T-helper 22 cell (primary cell): Measurements from ENCODE around the gene CACNA1D.

Experiments
- DNase-seq: peaks from one replicate; pipeline ENCODE4 v3.0.0-alpha.2; 2020; ENCODE audit warnings: low read depth

The CACNA1D gene

DNA sequence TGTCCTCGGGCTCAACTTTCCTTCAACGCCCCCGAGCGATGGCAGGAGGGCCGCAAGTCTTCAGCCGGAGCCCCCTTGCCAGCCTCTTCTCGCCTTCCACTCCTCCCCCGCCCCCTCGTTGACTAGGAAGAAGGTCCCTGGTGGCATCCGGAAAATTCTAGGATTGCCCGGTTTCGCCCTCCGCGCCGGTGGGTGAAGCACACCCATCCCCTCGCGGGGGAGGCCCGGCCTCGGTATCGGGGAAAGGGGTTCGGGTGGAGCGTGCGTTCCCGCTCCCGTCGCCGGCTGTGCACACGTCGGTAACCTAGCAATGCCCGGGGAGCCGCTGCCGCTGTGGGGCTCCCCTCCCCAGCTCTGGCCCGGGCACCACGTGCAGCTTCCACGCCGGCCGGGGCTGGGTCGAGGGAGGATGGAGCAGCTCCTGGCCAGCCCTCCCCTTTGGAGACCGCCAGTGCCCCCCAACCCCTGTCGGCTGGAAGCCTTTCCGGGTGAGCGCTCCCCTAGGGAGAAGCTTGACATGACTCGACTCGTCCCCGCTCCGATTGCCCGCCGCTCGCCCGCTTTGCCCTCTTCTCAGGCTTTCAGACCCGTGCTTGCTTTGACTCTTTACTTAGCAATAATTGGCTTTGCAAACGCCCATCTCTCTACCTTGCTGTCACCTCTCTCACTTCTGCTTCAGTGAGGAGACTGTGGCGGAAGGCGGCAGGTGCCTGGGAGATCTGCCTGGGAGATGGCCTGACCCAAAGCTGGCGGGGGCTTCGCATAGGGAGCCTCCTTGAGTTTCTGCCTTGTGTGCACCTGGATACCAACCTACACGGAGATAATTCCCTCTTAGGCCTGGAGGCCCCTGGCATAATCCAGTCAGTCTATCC is 1.3 kb downstream of the CACNA1D start:
- DNase-seq: no peak

DNA sequence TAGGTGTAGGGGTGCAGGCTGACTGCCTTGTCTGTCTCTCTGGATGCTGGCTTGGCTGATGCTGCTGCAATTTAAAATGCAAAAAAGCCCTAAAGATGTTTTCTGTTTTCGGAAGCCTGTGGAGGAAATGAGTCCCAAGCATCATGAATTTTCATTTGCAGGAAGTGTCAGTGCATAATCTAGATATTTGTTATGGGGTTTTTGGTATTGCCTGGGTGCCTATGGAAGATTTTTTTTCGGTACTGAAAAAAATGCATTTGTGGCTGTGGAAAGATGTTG is 1.9 kb downstream of the CACNA1D start:
- DNase-seq: no peak

DNA sequence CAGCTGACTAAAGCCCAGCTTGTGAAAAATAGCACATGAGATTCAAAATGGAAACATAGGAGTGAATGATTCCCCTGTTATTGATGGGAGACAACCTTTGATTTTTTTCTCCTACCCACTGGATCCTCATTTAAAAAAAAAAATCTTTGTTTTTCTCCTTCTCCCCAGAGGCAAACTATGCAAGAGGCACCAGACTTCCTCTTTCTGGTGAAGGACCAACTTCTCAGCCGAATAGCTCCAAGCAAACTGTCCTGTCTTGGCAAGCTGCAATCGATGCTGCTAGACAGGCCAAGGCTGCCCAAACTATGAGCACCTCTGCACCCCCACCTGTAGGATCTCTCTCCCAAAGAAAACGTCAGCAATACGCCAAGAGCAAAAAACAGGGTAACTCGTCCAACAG is 2.6 kb downstream of the CACNA1D start:
- no peak for DNase-seq

DNA sequence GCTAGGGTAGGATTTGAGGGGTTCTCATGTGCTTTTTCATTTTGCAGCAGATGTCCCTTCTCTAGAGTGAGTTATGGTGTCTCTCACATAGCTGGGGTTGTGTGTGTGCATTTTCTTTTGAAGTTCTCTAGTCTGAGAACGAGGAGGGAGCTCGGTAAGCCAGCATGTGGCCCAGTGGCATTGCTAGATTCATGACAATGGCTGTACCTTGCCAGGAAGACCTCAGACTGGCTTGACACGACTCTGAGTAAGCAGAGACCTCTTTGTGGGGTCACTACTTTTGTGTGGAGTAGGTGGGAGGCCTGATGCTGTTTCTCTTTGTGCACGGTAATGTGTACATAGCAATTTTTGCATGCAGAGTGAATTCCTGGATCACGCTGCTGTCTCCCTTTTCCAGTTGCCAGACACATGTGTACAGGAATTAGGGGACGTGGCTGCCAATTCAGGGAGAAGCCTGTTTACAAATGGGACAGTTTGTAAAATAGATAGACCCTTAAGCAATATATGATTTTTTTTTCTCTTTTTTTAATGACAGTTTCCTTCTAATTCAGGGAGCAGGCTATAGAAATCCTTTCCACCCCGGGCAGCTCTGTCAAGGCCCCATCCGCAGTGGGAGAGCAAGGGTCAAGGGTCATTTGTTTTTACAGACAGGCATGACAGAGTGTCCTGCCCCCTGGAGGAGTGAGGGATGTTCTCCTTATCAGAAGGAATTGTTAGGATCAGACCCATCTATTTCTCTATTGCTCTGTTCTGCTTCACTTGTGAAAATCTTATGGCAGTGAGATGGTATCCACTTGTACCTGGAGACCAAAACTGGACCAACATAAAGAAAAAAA is 4.6 kb downstream of the CACNA1D start:
- DNase-seq: no peak

DNA sequence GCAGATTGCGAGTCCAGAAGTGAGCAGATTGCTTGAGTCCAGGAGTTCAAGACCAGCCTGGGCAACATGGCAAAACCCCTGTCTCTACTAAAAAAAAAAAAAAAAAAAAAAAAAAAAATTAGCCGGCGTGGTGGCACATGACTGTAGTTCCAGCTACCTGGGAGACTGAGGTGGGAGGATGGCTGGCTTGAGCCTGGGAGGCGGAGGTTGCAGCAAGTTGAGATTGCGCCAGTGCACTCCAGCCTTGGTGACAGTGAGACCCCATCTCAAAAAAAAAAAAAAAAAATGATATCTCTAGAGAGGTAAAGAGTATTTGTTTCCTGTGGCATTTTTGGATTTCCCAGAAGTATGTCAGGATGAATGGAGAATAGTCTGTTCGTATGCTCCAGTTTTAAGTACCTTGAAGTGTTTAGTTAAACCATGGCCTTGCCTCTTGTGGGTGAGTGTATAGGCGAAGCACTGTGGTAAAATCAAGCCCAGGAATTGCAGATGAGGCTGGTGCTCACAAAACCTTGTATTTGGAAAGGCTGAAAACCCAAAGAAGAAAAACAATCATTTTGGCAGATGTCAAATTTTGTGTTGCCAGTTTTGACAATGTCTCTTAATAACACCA is 5.9 kb downstream of the CACNA1D start:
- no peak for DNase-seq

DNA sequence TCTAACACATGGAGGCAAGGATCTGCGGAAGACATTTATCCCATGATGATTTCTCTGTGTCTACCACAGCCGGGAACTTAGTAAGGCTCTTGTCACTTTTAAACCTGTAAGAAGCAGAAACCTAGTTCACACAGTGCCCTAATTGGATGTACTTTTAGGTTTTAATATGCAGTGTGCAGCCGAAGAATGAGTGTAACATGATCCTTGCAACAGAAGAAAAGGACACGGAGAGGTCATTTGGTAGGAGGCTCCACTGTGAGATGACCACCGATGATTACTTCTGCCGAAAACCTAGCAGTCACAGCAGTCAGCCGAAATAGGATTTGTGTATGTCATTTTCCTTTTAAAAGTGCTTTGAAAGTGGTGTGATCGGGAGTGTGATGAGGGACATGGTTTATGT is 6.8 kb downstream of the CACNA1D start:
- no peak for DNase-seq

DNA sequence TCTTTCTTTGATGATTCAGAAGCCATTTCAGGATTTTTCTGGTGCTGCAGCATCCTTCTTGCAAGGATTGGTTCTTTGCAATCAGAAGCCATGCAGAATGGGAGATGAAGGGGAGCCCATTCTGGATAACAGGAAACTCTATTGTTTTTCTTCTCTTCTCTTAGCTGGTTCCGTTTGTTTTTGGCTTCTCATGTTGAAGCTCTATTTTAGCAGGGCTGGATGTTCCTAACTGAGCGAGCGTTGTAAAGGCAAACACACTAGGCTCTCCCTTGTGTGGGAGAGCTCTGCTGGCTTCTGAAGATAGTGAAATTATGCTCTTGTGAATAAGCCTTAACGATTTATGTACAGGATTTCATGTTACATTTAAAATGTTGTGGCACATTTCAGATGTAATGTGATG is 8.3 kb downstream of the CACNA1D start:
- DNase-seq: no peak

DNA sequence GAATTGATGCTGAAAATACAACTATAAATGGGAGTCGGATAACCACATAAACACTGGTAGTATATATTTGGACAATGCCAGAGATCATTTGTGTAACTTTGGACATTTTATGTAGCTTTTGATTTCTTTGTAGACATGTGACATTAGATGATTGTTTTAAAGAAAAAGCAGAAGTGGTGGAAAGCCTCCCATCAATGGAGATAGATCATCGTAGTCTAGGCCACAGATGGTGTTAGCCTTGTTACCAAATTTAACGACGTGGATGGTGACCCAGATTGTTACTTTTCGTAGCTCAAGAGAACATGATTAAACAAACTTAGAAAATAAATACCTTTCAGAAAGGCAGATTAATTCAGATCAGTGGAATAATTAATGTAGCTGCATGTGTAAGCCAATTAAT is 8.8 kb downstream of the CACNA1D start:
- no peak for DNase-seq

DNA sequence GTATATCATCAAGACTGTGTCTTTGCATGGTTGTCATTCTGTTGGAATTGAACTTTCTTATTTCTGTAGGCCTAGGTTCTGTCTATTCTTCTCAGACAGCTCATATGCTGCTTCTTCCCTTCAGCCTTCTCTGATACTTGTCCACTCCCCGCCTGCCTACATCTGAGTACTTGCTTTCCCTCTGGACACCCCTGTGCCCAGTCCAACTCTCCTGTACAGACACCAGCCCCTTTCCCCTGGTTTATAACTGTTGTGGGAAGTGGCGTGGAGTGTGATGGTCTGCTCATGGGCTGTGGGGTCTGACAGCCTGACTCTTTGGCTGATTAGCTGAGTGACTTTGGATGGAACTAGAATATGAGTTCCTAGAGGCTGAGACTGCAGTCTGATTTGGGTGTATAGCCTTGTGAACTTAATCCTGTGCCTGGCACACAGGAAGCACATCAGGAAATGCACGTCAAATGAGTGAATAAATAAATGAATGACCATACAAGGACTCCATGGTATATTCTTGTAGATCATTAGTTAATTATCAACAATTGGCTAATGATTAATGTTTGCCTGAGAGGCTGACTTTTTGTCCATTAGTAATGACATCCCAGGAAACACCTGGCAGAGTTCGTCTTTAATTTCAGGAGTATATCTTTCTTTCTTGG is 11.8 kb downstream of the CACNA1D start:
- DNase-seq: no peak

DNA sequence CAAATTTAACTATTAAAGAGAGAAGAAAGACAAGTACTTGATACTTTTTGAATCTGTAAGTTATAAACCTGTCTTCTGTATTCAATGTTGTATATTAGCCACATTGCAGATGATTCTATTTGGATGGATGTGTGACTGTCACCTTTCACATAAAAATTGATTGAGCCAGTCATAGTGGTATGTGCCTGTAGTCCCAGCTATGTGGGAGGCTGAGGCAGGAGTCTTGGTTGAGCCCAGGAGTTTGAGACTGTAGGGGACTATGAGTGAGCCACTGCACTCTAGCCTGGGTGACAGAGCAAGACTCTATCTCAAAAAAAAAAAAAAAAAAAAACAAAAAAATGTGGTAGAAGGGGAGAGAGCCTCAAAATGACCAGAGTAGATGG is 12.3 kb downstream of the CACNA1D start:
- no peak for DNase-seq

DNA sequence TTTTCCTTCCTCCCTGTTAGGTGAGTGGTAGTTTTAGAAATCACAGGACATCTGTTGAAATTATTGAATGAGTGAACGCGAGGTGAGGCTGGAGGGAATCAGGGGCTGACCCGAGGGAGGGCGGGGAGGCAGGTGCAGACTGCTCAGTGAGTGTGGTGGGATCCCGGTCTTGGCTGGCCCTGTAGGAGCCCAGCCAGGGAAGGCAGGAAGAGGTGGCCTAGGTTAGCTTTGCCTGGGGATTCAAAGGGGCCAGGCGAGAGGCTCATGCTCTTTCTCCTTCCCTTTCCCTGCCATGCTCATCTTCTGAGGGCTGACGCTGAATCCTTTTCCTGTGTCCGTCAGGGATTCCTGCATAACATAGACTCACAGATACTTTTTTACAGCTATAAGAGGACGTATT is 15.1 kb downstream of the CACNA1D start:
- DNase-seq: no peak

DNA sequence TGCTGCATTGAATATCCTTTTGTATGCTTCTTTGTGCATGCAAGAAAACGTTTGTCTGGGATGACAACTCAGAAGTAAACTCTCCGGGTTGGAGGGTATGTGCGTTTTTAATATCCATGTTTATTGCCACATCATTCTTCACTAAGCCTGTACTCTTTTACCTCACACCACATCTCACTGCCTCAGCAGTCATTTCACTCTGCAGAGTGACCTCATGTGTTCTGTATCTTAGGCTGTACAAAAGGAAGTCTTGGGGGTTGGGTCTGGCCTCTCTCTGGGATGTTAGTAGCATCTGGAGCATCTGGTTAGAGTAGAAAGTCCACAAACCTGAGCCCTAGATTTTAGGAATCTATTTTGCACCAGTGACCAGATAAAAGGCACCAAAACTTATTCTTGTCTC is 16.1 kb downstream of the CACNA1D start:
- DNase-seq: no peak

DNA sequence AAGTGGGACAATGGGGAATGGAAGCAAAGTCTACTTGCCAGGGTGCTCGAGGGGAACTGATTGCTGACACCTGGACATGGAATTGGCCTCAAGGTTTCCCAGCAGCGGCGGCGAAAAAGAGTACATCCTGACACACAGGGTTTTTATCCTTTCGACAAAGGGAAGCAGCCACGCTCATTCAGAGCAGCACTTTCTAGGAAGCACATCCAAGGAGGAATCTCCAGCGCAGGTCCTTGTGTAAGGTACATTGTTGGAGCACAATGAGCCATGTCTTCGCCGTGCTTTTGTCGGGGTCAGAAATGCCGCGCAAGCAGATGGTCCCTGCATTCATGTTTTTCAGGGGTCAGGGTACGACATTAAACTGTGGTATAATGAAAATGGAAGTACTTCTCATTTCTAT is 16.8 kb downstream of the CACNA1D start:
- DNase-seq: no peak

DNA sequence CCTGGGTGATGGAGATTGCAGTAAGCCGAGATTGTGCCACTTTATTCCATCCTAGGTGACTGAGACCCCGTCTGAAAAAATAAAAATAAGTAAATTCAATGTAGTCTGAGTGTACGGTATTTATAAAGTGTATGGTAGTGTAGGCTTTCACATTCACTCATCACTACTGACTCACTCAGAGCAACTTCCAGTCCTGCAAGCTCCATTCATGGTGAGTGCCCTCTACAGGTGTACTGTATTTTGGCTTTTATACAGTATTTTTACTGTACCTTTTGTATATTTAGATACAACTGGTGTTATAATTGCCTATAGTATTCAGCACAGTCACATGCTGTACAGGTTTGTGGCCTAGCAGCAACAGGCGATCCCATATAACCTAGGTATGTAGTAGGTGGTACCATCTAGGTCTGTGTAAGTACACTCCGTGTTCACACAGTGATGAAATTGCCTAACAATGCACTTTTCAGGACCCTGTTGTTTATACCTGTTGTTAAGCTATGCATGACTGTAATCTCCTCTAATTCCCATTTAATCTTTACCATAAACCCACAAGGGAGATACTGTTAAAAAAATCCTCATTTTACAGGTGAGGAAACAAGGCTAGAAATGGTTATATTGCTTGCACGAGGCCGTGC is 19.3 kb downstream of the CACNA1D start:
- no peak for DNase-seq

DNA sequence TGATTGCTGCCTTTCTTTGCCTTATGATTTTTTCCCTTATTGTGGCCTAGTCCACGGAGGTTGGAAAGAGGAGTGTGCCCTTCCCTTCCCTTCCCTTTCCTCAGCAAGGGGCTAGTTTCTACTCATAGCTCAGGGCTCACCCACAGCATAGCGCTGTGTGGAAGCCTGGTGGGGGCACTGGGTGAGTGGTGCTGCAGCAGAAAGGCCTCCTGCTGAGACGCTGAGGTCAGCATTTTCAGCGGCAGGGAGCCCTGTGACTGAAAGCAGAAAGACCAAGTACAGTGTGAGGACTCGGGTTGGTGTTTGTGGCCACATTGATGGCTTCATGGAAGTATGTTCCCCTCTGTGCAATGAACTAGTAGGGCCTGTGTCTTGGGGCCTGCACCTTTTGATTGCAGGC is 21.9 kb downstream of the CACNA1D start:
- no peak for DNase-seq

DNA sequence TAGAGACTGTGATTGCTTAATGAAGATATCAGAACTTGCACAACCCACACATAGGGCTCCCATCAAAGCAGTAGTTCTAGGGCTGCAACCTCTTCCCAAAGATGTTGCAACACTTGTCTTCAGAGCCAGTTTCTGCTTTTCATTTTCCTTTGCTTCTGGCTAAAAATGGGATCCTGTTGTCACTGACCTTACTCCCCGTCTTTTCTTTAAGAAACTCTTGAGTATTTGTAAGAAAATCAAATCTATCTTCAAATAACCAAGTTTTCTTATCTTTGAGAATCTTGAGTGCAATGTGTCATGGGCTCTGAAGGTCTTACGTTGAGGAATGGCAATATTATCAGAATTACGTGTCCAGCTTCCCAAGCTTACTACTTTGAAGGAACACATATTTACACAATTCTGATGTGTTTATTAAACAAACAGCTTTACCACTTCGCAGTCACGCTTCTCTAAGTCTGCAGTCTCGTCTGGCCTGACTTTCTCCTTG is 24.1 kb downstream of the CACNA1D start:
- no peak for DNase-seq

DNA sequence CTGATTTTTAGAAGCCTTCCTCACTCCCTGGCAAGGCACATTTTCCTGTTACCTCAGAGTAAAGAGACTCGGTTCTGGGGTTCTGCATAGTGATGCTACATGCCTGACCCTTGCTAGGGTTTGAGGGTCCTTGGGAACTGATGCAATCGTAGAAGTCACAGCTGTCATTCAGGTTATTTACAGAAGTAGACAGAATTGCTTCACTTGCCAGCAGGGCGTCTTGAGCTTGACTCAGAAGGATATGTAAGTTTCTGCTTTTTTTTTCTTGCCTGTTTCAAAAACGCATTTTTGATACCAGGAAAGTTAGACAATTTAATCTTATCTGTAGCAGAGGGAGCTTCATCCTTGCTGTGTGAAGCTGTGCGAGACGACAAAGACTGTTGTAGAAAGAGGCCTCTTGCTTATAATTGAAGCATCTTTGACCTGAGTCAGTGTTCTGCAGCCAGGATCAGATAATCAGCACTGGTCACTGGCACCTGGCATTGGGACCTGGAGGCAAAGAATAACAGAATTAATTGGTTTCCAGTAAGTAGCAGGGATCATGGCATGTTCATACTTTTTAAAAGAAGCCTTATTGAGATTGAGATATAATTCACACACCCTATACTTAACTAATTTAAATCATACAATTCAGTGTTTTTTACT is 24.8 kb downstream of the CACNA1D start:
- DNase-seq: no peak

DNA sequence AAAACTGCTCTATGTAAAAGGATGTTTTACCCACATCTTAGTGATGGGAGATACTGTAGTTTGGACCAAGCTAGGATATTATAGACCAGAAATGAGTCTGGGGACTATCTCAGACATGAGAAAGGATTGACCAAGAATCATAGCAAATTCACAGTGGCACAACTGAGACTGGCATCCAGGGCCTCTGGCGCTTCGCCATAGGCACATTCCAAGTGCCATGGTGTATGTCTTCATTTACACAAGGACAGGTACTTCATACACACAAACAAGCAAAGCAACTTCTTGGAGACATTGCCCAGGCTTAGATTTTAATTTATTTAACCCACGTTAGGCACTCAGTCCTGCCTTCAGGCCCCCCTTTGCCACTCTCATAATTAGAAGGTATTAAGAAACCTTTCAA is 28.9 kb downstream of the CACNA1D start:
- DNase-seq: no peak

DNA sequence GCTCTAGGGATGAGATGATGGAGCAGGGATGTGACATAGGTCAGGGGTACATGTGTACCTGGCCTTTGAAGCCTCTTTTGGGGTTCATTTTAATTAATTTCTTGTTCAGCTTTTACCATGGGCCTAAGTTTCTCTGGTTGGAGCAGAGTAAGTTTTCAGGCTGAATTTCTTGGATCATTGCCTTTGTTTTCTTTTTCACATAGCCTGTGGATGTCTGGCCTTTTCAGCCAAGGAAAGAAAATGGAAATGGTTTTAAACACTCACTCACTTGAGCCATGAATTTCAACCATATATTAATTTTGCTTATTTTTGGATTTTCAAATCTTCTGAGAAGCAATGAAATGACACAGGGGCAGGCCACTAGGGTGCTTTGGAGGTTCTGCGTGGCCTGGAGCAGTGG is 30.2 kb downstream of the CACNA1D start:
- no peak for DNase-seq

DNA sequence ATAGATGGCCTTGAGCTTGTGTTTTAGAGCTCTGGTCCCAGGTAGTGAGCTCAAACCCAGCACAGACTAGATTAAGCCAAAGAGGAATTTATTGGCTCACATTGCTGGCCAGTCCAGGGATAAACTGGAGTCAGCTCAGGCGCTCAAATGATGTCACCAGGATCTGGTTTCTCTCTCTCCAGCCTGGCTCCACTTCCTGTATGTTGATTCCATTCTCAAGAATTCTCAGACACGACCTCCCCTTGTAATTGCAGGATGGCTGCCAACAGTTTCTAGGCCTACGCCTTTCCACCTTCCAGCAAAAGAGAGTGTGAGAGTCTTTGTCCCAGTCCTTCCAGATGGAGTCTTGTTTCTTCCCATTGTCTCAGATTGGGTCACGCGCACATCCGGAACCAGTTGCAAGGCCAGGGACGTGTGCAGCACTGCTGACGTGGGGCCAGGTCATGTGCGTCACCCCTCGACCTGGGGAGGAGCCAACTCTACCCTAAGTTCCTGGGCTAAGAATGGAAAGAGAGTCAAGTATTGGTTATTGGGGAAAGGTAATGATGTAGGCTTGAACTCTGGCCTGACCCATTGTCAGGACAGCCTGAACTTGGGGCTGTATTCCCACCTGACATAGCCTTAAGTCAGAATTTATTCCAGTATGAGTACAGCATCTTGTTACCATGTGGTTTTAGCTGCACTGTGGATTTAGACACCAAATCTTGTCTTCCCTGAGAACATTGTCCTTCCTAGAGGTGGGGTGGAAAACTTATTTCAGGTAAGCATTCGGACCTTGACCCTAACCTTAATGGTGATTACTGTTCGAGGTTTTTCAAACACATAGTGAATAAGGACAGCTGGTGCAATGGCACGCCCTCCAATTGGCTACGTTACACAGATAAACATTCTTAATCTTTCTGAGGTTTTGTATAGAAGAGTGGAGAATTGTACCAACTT is 31.6 kb downstream of the CACNA1D start:
- no peak for DNase-seq

DNA sequence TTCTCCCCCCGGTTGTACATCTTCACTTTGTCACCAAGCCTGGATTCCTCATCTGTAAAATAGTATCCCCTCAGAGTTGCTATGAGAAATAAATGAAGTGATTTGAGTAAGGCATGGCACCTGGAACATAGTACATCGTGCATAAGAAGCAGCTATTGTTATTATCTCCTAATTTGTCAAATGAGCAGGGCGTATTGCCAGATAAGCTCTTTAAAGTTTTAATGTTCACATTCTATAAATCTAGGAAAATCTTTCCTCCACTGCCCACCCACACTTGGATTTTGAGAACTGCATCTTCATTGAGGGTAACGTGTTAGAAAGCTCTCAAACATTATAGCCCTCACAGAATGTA is 32.3 kb downstream of the CACNA1D start:
- no peak for DNase-seq
